H54 (cell line): Measurements from ENCODE around the gene VARS2.
A peak's percentile ranks its signal among the peaks of the same experiment; 100 is the strongest.
"Not testable (repeated sequence)": the region's sequence is repeated elsewhere in the genome, so short reads cannot be mapped to it uniquely, and the experiment has no call there.

Experiments
- DNase-seq: peaks from one replicate; pipeline ENCODE4 v3.0.0; 2011; ENCODE audit warnings: low spot score, mixed read lengths; ENCODE audit not compliant: insufficient read length
- FAIRE-seq: peaks from 3 replicates; lab custom pipeline; 2011; peaks lifted over from hg19 to GRCh38; lab: Jason Lieb, UNC
- POLR2A ChIP-seq: IDR thresholded peaks from 2 replicates; pipeline ENCODE4 v1.6.1; 2011; ENCODE audit warnings: low read depth, mild to moderate bottlenecking, low read length

The VARS2 gene

GRCh38 chr6:30963641-30964040 lies 49.6 kb downstream of the VARS2 start:
- TF ChIP-seq POLR2A, result no peak
- peak; percentile 62 for FAIRE-seq
- peak; percentile 56 for DNase-seq

GRCh38 chr6:30964075-30964474 lies 50.0 kb downstream of the VARS2 start:
- no peak for FAIRE-seq
- DNase-seq, result no peak
- TF ChIP-seq POLR2A, result no peak

- DNase-seq (no peak), FAIRE-seq (no peak)
- no peak for TF ChIP-seq POLR2A
These were observed 51.1 kb downstream of the VARS2 start for GRCh38 chr6:30965140-30965601.

- no peak for DNase-seq
- no peak for TF ChIP-seq POLR2A
These were observed 52.1 kb downstream of the VARS2 start for GRCh38 chr6:30966154-30966553.

GRCh38 chr6:30969171-30969570 lies 55.1 kb downstream of the VARS2 start:
- FAIRE-seq, result not testable (repeated sequence)

More at GRCh38 chr6:30966154-30966553, 52.1 kb downstream of the VARS2 start:
- no peak for FAIRE-seq

GRCh38 chr6:30970946-30971345 lies 56.9 kb downstream of the VARS2 start:
- TF ChIP-seq POLR2A, result no peak
- DNase-seq (no peak), FAIRE-seq (no peak)

More at GRCh38 chr6:30969171-30969570, 55.1 kb downstream of the VARS2 start:
- not testable (repeated sequence) for DNase-seq

GRCh38 chr6:30972816-30973215 lies 58.8 kb downstream of the VARS2 start:
- FAIRE-seq, result no peak
- DNase-seq, result no peak
- TF ChIP-seq POLR2A, result no peak

GRCh38 chr6:30974490-30975252 lies 60.6 kb downstream of the VARS2 start:
- FAIRE-seq (no peak), DNase-seq (no peak)
- no peak for TF ChIP-seq POLR2A
